Nucleus accumbens (tissue), 56 donors: ENCODE measurements around the gene AK5.
A peak's percentile ranks its signal among the peaks of the same experiment; 100 is the strongest.

Experiments
- DNase-seq, 56 donors: peaks; one replicate each; lab custom pipeline; 2025; lab: John Stamatoyannopoulos, UW

Gene AK5

DNA sequence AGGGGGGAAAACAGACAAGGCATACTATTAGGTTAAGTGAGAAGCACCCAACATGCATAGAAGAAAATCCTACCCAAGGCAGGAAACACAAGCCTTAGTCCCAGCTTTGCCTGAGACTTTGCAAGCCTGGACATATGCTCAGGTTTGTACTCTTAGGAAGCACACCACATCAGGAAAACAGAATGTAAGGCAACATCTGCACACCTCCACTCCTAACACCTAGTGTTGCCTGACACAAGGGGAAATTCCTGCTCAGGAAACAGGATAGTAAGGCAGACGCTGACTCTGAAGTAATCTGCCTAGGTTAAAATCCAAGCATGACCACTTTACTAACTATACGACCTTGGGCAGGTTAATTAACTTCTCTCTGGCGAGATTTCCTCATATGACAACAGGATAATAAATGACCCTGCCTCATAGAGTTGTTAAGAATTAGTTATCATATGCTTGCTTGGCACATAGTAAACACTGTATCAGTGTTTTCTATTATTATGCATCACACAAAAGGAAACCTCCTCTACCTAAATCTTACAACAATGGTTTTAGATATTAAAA lies 280.9 kb downstream of the AK5 start:
- DNase-seq: no peak

- no peak for DNase-seq
Measured at GRCh38 chr1:77565321-77565720, 283.5 kb downstream of the AK5 start.

DNA sequence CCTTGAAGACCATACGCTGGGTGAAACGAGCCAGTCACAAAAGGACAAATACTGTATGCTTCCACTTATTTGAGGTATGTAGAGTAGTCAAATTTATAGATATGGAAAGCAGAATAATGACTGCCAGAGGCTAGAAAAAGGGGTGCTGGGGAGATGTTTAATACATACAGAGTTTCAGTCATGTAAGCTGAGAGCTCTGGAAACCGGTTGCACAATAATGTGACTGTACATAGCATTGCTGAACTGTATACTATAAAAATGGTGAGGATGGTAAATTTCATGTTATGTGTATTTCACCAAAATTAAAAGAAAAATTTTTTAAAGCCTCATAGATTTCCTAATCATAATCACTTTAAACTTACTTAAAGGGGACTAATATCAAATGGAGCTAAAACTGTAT lies 289.8 kb downstream of the AK5 start:
- no peak for DNase-seq

GRCh38 chr1:77579547-77579946 lies 297.7 kb downstream of the AK5 start:
- no peak for DNase-seq

- DNase-seq: no peak
Measured at GRCh38 chr1:77582905-77583304, 301.1 kb downstream of the AK5 start.

GRCh38 chr1:77583483-77583882 lies 301.7 kb downstream of the AK5 start:
- no peak for DNase-seq

- no peak for DNase-seq
Measured at GRCh38 chr1:77584884-77585283, 303.1 kb downstream of the AK5 start.

GRCh38 chr1:77585610-77586314 lies 303.9 kb downstream of the AK5 start:
- DNase-seq: no peak

GRCh38 chr1:77589231-77589630 lies 307.4 kb downstream of the AK5 start:
- no peak for DNase-seq

DNA sequence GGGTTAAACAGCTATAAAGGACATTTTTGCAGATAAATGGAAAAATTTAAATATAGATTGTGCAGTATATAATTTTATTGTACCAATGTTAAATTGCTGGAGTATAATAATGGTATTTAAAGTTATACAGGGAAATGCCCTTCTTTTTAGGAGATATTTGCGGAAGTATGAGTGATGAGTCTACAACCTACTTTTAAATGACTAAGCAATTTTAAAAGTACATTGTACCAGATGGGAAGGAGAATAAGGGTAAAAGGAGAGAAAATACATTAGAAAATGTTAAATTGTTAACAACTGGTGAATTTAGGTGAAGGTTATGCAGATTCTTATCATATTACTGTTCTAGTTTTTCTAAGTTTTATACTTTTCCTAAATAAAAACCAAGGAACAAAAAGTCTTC lies 308.8 kb downstream of the AK5 start:
- no peak for DNase-seq

DNA sequence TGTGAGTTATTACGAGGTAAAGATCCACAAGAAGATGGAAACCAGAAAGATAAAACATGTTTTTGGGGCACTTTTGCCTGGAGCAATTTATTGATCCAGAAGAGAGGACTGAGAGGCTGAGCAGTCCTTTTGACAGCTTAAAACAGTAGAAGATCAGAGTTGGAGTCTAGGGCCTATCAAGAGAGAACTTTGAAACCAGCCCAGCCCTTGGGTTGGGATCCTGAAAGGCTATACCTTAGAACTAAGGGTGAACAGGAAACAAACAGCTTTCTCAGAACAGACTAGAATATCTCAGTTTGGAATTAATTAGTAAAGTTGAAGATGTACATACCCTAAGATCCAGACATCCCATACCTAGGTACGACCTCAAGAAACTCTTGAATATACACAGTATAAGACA lies 311.1 kb downstream of the AK5 start:
- DNase-seq: no peak

GRCh38 chr1:77594366-77595112 lies 312.7 kb downstream of the AK5 start:
- no peak for DNase-seq

- DNase-seq: no peak
Measured at GRCh38 chr1:77597310-77597709, 315.5 kb downstream of the AK5 start.

DNA sequence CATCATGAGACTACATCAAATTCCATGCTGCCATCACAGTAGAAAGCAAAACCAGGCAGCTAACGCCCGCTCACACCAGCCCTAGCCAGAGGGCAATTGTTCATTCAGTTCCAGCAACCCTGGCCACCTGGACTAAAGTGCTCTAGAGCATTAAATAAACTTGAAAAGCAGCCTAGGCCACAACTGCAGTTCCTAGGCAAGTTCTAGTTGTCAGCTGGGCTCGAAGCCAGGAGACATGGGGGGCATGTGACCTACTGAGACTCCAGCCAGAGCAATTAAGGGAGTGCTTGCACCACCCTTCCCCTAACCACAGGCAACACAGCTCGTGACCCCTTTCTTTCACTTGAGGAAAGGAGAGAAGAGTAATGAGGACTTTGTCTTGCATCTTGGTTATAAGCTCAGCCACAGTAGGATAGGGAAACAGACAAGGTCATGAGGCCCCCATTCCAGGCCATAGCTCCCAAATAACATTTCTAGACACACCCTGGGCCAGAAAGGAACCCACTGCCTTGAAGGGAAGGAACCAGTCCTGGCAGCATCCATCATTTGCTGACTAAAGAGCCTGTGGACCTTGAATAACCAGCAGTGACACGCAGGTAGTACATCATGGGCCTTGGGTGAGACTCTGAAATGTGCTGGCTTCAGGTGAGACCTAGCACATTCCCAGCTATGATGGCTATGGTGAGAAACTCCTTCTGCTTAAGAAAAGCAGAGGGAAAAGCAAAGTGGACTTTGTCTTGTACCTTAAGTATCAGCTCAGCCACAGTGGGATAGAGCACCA lies 323.6 kb downstream of the AK5 start:
- peak in 34 of 56 donors; percentile 1 to 57 (median 17) for DNase-seq

- DNase-seq: no peak
Measured at GRCh38 chr1:77608893-77609292, 327.1 kb downstream of the AK5 start.
